Prostate gland (tissue), 2 donors: ENCODE measurements around the gene DMXL2.

Experiments
- POLR2A ChIP-seq: fragments of 450-650 bp; IDR thresholded peaks from one replicate; pipeline ENCODE4 v1.6.1; 2016; ENCODE audit warnings: antibody characterized with exemption, mild to moderate bottlenecking
- POLR2AphosphoS5 ChIP-seq: sonication (generic); formaldehyde crosslinking; IDR thresholded peaks from one replicate; pipeline ENCODE4 v1.6.1; 2017; ENCODE audit warnings: antibody characterized with exemption
- TF ChIP-seq, protein P1 (sequence below), 4 experiments: fragments of 200-600 bp in 2 of 4; fragments of 450-650 bp in 2 of 4; sonication (generic) in 2 of 4; IDR thresholded peaks; 1 replicate in 3 of 4; 2 replicates in 1 of 4; pipeline ENCODE4 v1.5.1; 2016 to 2019; ENCODE audit warnings: antibody characterized with exemption in 4 of 4, mild to moderate bottlenecking in 2 of 4, moderate library complexity in 2 of 4

- TF ChIP-seq, protein P1, sequence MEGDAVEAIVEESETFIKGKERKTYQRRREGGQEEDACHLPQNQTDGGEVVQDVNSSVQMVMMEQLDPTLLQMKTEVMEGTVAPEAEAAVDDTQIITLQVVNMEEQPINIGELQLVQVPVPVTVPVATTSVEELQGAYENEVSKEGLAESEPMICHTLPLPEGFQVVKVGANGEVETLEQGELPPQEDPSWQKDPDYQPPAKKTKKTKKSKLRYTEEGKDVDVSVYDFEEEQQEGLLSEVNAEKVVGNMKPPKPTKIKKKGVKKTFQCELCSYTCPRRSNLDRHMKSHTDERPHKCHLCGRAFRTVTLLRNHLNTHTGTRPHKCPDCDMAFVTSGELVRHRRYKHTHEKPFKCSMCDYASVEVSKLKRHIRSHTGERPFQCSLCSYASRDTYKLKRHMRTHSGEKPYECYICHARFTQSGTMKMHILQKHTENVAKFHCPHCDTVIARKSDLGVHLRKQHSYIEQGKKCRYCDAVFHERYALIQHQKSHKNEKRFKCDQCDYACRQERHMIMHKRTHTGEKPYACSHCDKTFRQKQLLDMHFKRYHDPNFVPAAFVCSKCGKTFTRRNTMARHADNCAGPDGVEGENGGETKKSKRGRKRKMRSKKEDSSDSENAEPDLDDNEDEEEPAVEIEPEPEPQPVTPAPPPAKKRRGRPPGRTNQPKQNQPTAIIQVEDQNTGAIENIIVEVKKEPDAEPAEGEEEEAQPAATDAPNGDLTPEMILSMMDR (IDR thresholded peaks at IDR 0.05) = no peak
- TF ChIP-seq POLR2A = no peak
- no peak for TF ChIP-seq POLR2AphosphoS5
These were observed 19.0 kb upstream of the DMXL2 start for GRCh38 chr15:51641490-51642130.
